KMS-11 (cell line): ENCODE results near the gene FAM131A.
"Not testable (repeated sequence)": the region's sequence is repeated elsewhere in the genome, so short reads cannot be mapped to it uniquely, and the experiment has no call there.

ENCODE experiments used
- H2AFZ ChIP-seq: fragments of 200-600 bp; sonication (generic); 2 replicates; pipeline ENCODE4 v1.6.1; 2016; ENCODE audit warnings: antibody characterized with exemption, mixed run types, low read depth
- H3K27ac ChIP-seq: fragments of 200-600 bp; sonication (generic); 2 replicates; pipeline ENCODE4 v1.6.1; 2016; ENCODE audit warnings: mild to moderate bottlenecking, mixed run types
- H3K27me3 ChIP-seq: fragments of 200-600 bp; sonication (generic); 2 replicates; pipeline ENCODE4 v1.6.1; 2017; ENCODE audit warnings: mild to moderate bottlenecking, low read depth, mixed run types, moderate library complexity; ENCODE audit not compliant: insufficient read depth
- H3K36me3 ChIP-seq: fragments of 200-600 bp; sonication (generic); 2 replicates; pipeline ENCODE4 v1.6.1; 2017; ENCODE audit warnings: mild to moderate bottlenecking, mixed run types; ENCODE audit not compliant: insufficient read depth
- H3K4me1 ChIP-seq: fragments of 200-600 bp; sonication (generic); 2 replicates; pipeline ENCODE4 v1.6.1; 2016; ENCODE audit warnings: mild to moderate bottlenecking, low read depth, mixed run types; ENCODE audit not compliant: poor library complexity, severe bottlenecking
- H3K4me2 ChIP-seq: fragments of 200-600 bp; sonication (generic); 2 replicates; pipeline ENCODE4 v1.7.0; 2016; ENCODE audit warnings: mild to moderate bottlenecking, mixed run types
- H3K4me3 ChIP-seq: fragments of 200-600 bp; sonication (generic); IDR thresholded peaks from 2 replicates; pipeline ENCODE4 v1.6.1; 2017; ENCODE audit warnings: low read depth, low read length, mixed read lengths; ENCODE audit not compliant: insufficient read depth
- H3K79me2 ChIP-seq: fragments of 200-600 bp; sonication (generic); 2 replicates; pipeline ENCODE4 v1.6.1; 2016; ENCODE audit warnings: low read depth, mixed run types; ENCODE audit not compliant: insufficient read depth
- H3K9ac ChIP-seq: fragments of 200-600 bp; sonication (generic); 2 replicates; pipeline ENCODE4 v1.6.1; 2016; ENCODE audit warnings: mild to moderate bottlenecking, mixed run types
- H4K20me1 ChIP-seq: fragments of 200-600 bp; sonication (generic); 2 replicates; pipeline ENCODE4 v1.6.1; 2016; ENCODE audit warnings: mild to moderate bottlenecking, mixed run types; ENCODE audit not compliant: insufficient read depth
- CTCF ChIP-seq: fragments of 200-600 bp; sonication (generic); conservative IDR thresholded peaks from 2 replicates; pipeline ENCODE4 v1.6.1; 2017; ENCODE audit warnings: low read depth, mild to moderate bottlenecking, antibody characterized with exemption, low read length, moderate library complexity, mixed read lengths

The FAM131A gene

GRCh38 chr3:184337981-184338380 is 581 bp downstream of the FAM131A start:
- Histone ChIP-seq H3K4me1 (peaks cover 3% of the 10 kb centered on the region), H3K27me3 (no peaks in the 10 kb centered on the region), H3K4me3 (no peak overlapping the region), H3K9ac (no peak overlapping the region), H2AFZ (no peak overlapping the region), H4K20me1 (no peaks in the 10 kb centered on the region), H3K36me3 (peaks cover 6% of the 10 kb centered on the region; the same call in 1 of the 2 replicates), H3K4me2 (no peak overlapping the region), H3K27ac (no peak overlapping the region), H3K79me2 (no peaks in the 10 kb centered on the region)
- no peak for TF ChIP-seq CTCF

DNA sequence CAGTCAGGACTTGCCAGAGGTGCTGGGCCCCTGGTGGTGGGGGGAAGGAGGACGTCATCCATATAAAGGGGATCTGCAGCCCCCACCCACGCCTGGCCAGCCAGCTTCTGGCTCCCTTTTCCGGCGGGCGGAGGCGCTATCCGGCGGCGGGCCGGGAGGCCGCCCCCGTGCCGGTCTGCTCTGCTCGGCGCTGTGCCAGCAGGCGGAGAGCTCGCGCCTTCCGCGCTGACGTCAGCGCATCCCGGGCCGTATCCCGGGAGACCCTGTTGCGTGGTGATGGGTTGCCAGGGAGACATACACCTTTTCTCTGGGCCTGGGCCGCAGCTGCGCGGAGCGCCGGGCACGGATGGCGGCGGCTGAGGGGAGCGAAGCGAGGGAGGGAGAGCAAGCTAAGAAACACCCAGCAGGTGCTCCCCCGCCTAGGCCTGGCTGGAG is 1.1 kb downstream of the FAM131A start:
- no peaks in the 10 kb centered on the region for H4K20me1 ChIP-seq
- no peak overlapping the region for H3K9ac ChIP-seq
- H3K27ac ChIP-seq, result no peak overlapping the region
- no peak overlapping the region for H2AFZ ChIP-seq
- no peak overlapping the region for H3K4me2 ChIP-seq
- H3K4me1 ChIP-seq, result peaks cover 3% of the 10 kb centered on the region
- H3K27me3 ChIP-seq, result no peaks in the 10 kb centered on the region
- no peak for TF ChIP-seq CTCF
- H3K79me2 ChIP-seq, result no peaks in the 10 kb centered on the region
- H3K4me3 ChIP-seq, result no peak overlapping the region
- H3K36me3 ChIP-seq, result peaks cover 6% of the 10 kb centered on the region; the same call in 1 of the 2 replicates

- H2AFZ ChIP-seq, result no peak overlapping the region
- no peak overlapping the region for H3K27ac ChIP-seq
- no peaks in the 10 kb centered on the region for H4K20me1 ChIP-seq
- TF ChIP-seq CTCF, result no peak
- peaks cover 3% of the 10 kb centered on the region for H3K4me1 ChIP-seq
- no peaks in the 10 kb centered on the region for H3K79me2 ChIP-seq
- peaks cover 6% of the 10 kb centered on the region; the same call in 1 of the 2 replicates for H3K36me3 ChIP-seq
- H3K9ac ChIP-seq, result no peak overlapping the region
- no peak overlapping the region for H3K4me3 ChIP-seq
- H3K4me2 ChIP-seq, result no peak overlapping the region
- no peaks in the 10 kb centered on the region for H3K27me3 ChIP-seq
These were observed 1.6 kb downstream of the FAM131A start for GRCh38 chr3:184339001-184339400.

- not testable (repeated sequence) for H3K4me3 ChIP-seq, H2AFZ ChIP-seq, H4K20me1 ChIP-seq, H3K4me1 ChIP-seq, H3K27me3 ChIP-seq, H3K27ac ChIP-seq, H3K9ac ChIP-seq, H3K36me3 ChIP-seq, H3K4me2 ChIP-seq, H3K79me2 ChIP-seq
These were observed 2.2 kb downstream of the FAM131A start for GRCh38 chr3:184339451-184340135.

- TF ChIP-seq CTCF, result no peak
- Histone ChIP-seq H2AFZ (no peak overlapping the region), H3K27me3 (no peaks in the 10 kb centered on the region), H4K20me1 (no peaks in the 10 kb centered on the region), H3K36me3 (no peaks in the 10 kb centered on the region), H3K4me2 (no peak overlapping the region), H3K4me3 (no peak overlapping the region), H3K4me1 (peaks cover 7% of the 10 kb centered on the region), H3K9ac (no peak overlapping the region), H3K79me2 (no peaks in the 10 kb centered on the region), H3K27ac (no peak overlapping the region)
These were observed 4.5 kb downstream of the FAM131A start for GRCh38 chr3:184341925-184342324.
